Measurements from ENCODE around the gene FCER1A.

FCER1A gene

DNA sequence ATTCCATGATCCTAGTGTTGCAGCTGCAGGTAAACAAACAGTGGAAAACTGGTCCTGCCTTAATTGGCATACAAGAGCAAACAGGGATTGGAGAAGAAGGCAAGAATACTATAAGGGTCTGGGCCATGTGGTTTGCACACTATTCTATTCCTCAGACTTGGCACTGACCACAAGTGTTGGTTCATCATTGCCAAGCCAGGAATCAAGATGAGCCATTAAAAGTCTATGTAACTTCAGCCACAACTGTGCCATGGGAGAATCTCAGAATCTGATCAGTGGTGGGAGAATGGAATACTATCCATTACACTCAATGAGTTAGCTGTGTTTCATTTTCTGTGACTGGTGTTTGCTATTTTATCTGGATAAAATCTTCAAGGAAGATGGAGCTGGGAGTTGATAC lies 26.2 kb upstream of the FCER1A start:
- TF ChIP-seq, protein P1, sequence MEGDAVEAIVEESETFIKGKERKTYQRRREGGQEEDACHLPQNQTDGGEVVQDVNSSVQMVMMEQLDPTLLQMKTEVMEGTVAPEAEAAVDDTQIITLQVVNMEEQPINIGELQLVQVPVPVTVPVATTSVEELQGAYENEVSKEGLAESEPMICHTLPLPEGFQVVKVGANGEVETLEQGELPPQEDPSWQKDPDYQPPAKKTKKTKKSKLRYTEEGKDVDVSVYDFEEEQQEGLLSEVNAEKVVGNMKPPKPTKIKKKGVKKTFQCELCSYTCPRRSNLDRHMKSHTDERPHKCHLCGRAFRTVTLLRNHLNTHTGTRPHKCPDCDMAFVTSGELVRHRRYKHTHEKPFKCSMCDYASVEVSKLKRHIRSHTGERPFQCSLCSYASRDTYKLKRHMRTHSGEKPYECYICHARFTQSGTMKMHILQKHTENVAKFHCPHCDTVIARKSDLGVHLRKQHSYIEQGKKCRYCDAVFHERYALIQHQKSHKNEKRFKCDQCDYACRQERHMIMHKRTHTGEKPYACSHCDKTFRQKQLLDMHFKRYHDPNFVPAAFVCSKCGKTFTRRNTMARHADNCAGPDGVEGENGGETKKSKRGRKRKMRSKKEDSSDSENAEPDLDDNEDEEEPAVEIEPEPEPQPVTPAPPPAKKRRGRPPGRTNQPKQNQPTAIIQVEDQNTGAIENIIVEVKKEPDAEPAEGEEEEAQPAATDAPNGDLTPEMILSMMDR (IDR thresholded peaks at IDR 0.05; ENCODE audit: low read depth, low read length) = no peak
- Histone ChIP-seq H3K9me3 (ENCODE audit: severe bottlenecking) (no peaks in the 10 kb centered on the region), H3K36me3 (no peaks in the 10 kb centered on the region), H3K27me3 (ENCODE audit: insufficient read depth, low read depth, severe bottlenecking) (peaks cover 80% of the 10 kb centered on the region), H3K4me3 (ENCODE audit: low read depth, low read length) (no peak overlapping the region), H3K27ac (no peak overlapping the region)
- DNase-seq = no peak

DNA sequence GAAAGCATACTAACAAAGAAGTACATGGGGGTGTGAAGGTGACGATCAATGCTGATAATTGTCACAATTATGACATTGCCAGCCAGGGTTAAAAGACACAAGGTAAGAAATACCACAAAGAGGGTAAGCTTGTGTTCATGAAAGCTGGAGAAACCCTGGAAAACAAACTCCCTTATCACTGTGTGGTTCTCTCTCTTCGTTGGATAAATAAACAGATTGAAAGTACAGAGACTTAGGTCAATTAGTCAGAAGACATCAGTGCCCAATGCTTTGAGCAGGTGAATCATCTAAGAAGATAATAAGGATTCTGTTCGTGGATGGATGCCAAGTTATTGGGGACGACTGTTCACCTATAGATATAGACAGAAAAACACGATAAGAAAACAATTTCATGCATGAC lies 22.4 kb upstream of the FCER1A start:
- TF ChIP-seq, protein P1 (IDR thresholded peaks at IDR 0.05; ENCODE audit: low read depth, low read length) = no peak
- Histone ChIP-seq H3K9me3 (ENCODE audit: severe bottlenecking) (no peaks in the 10 kb centered on the region), H3K27me3 (ENCODE audit: insufficient read depth, low read depth, severe bottlenecking) (peaks cover 92% of the 10 kb centered on the region), H3K36me3 (no peaks in the 10 kb centered on the region), H3K4me3 (ENCODE audit: low read depth, low read length) (no peak overlapping the region), H3K27ac (no peak overlapping the region)
- DNase-seq = no peak

DNA sequence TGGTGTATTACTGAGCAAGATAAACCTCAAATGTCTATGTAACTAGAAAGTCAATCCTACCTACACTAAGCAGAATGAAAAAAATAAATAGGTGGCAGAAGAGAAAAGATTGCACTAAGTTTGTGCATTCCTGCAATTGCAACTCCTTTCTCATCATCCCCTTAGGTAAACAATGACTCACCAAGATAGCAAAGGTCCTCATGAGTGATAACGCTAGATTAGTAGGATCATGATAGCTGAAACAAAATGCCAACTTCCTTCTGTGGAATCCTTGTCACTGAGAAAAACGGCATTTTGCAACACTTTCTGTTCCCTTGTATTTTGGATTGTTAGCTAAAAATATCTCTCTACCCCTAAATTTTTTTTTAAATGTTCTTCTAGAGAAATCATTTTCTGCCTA lies 20.0 kb upstream of the FCER1A start:
- peaks cover 94% of the 10 kb centered on the region for H3K27me3 ChIP-seq (ENCODE audit: insufficient read depth, low read depth, severe bottlenecking)
- no peak for DNase-seq

DNA sequence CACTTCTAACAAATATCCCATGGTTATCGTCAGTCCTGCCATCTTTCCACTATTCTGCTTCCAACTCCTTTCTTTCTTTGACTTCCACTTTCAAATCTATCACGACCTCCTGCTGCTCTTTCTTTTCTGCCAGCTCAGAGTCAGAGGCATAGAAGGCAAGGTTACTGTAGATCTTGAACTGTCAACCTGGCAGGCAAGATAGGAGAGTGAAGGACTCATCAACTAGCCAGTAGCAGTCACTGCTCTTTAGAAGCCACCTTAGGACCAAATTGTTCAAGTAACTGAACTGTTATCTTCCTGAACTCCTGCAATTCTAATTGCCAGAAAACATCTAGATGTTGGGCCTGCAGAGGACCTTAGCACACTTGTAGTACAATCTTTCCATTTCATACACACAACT lies 13.1 kb upstream of the FCER1A start:
- peaks cover 78% of the 10 kb centered on the region for H3K27me3 ChIP-seq (ENCODE audit: insufficient read depth, low read depth, severe bottlenecking)
- DNase-seq = no peak
- TF ChIP-seq, protein P1 (IDR thresholded peaks at IDR 0.05; ENCODE audit: low read depth, low read length) = no peak
- no peaks in the 10 kb centered on the region for H3K36me3 ChIP-seq
- no peak overlapping the region for H3K27ac ChIP-seq
- H3K4me3 ChIP-seq (ENCODE audit: low read depth, low read length) = no peak overlapping the region
- no peaks in the 10 kb centered on the region for H3K9me3 ChIP-seq (ENCODE audit: severe bottlenecking)

More for the DNA sequence above, 20.0 kb upstream of the FCER1A start:
- no peak overlapping the region for H3K27ac ChIP-seq
- TF ChIP-seq, protein P1 (IDR thresholded peaks at IDR 0.05; ENCODE audit: low read depth, low read length) = no peak
- no peak overlapping the region for H3K4me3 ChIP-seq (ENCODE audit: low read depth, low read length)
- H3K36me3 ChIP-seq = no peaks in the 10 kb centered on the region
- no peaks in the 10 kb centered on the region for H3K9me3 ChIP-seq (ENCODE audit: severe bottlenecking)

DNA sequence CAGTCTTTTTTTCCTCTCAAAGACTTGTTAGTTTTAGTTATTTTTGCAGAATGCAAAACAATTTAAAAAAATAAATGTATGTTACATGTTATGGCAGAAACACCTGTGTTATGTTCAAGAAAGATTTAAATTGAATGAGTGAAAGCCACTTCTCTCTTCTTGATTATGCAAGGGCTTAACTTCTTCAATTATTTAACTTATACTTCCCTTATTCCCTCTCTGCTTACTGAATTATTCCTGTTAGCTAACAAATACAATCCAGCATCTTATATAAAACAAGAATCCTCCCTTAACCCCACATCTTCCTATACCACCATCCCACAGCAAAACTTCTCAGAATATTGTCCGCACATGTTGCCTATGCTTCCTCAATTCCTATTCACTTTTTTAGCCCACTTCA lies 10.7 kb upstream of the FCER1A start:
- H3K27ac ChIP-seq = no peak overlapping the region
- peaks cover 64% of the 10 kb centered on the region for H3K27me3 ChIP-seq (ENCODE audit: insufficient read depth, low read depth, severe bottlenecking)
- no peak overlapping the region for H3K4me3 ChIP-seq (ENCODE audit: low read depth, low read length)
- TF ChIP-seq, protein P1 (IDR thresholded peaks at IDR 0.05; ENCODE audit: low read depth, low read length) = no peak
- H3K9me3 ChIP-seq (ENCODE audit: severe bottlenecking) = no peaks in the 10 kb centered on the region
- DNase-seq = no peak
- no peaks in the 10 kb centered on the region for H3K36me3 ChIP-seq

DNA sequence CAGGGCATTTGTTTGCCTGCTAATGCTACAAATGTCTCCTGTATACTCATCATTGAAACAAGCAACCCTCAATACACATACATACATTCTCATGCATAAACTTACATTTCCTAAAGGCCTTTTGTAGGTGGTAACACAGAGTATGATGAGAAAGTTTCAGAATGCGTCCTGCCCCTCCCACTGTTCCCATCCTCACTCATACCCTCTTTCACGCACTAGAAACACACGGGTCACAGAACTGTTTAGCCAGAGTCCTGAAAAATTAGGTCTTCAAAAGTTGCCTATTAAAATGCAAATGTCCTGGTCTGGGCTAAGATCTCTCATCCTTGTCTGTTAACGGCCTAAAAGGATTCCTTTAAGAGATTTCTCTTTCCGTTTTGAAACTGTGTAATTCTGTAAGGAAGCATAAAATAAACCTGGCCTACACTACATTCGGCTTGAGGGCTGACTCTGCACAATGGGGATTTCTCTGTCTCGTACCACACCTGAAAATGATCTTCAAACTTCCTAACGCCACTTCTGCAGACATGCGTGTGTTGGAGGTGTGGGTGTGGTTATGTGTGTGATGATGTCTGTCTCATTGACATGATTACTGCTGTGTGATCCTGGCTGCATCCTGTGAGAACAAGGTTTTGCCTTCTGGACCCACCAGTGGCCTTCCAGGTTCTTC lies 5.3 kb upstream of the FCER1A start:
- TF ChIP-seq, protein P1 (IDR thresholded peaks at IDR 0.05; ENCODE audit: low read depth, low read length) = no peak
- DNase-seq = no peak
- Histone ChIP-seq H3K27ac (no peak overlapping the region), H3K27me3 (ENCODE audit: insufficient read depth, low read depth, severe bottlenecking) (peaks cover 69% of the 10 kb centered on the region), H3K9me3 (ENCODE audit: severe bottlenecking) (no peaks in the 10 kb centered on the region), H3K4me3 (ENCODE audit: low read depth, low read length) (no peak overlapping the region), H3K36me3 (no peaks in the 10 kb centered on the region)

Measured in WERI-Rb-1 (cell line).